Measurements from ENCODE around the gene AKTIP. TPM values are rescaled to one million over a fixed set of nuclear protein-coding genes. Genes with fewer than 3 reads are reported as not detected.
A peak's percentile ranks its signal among the peaks of the same experiment; 100 is the strongest.

AKTIP gene
- total and polyA plus RNA-seq, 2 of the 4 experiments (the other 2 are of a cell fraction): 17.7 to 19.9 TPM

GRCh38 chr16:53503270-53503923, 388 bp upstream of the AKTIP start:
- POLR2A ChIA-PET (ENCODE audit: unreplicated experiment): interaction anchor here (0.6 kb wide), 2 partner anchors 46 to 68 kb away, joined by 3 to 5 read pairs; no protein-coding TSS in a partner anchor
- Histone ChIP-seq H3K4ac (ENCODE audit: low read depth, low read length) (peak overlapping the region; percentile 83), H2AK9ac (replicated peaks; ENCODE audit: low read depth, low read length, poor library complexity) (peak overlapping the region; percentile 93), H3K18ac (ENCODE audit: low read depth, low read length) (peak overlapping the region; percentile 55; the same call in 1 of the 2 replicates), H2BK120ac (ENCODE audit: low read depth, low read length) (no peak overlapping the region), H3K56ac (ENCODE audit: extremely low read depth, insufficient read depth, low read length) (peak overlapping the region; percentile 76; the same call in 1 of the 2 replicates), H2BK15ac (ENCODE audit: low read depth, low read length) (no peak overlapping the region), H3K9ac (ENCODE audit: low read depth, low read length) (peak overlapping the region; percentile 87), H2BK5ac (ENCODE audit: low read depth, low read length, poor library complexity, severe bottlenecking) (peak overlapping the region; percentile 89), H3K23ac (ENCODE audit: low read depth, low read length) (peak overlapping the region; percentile 74), H3K14ac (replicated peaks; ENCODE audit: low read depth, low read length) (peak overlapping the region; percentile 69), H2AFZ (replicated peaks; ENCODE audit: low read length, poor library complexity) (peak overlapping the region; percentile 97), H3K79me1 (ENCODE audit: low read depth in 1 of 2, low read length in 2 of 2) (peaks cover 6 to 14% of the 10 kb centered on the region in 2 experiments; a peak in 3 of 4 replicates), H2AK5ac (ENCODE audit: low read depth, low read length) (no peak overlapping the region), H4K91ac (ENCODE audit: insufficient read depth, low read depth, low read length) (peak overlapping the region; percentile 87), H4K5ac (ENCODE audit: low read depth, low read length) (peak overlapping the region; percentile 81), H4K8ac (ENCODE audit: low read depth in 2 of 2, low read length in 2 of 2) (peak overlapping the region; percentile 80 to 95), H3K36me3 (ENCODE audit: control insufficient read depth, insufficient read depth, low read length) (no peaks in the 10 kb centered on the region; the same call in 1 of the 2 replicates), H2BK20ac (ENCODE audit: low read depth, low read length) (no peak overlapping the region), H3K4me3 (ENCODE audit: insufficient read depth, low read depth, low read length) (peak overlapping the region; percentile 60), H3K4me1 (ENCODE audit: control insufficient read depth, insufficient read depth, low read length) (peaks cover 6% of the 10 kb centered on the region), H3K9me1 (ENCODE audit: insufficient read depth, low read length) (0 out of 2 replicates have a peak, but pooled peaks cover 8% of the 10 kb centered on the region), H4K20me1 (ENCODE audit: insufficient read depth, low read length) (no peaks in the 10 kb centered on the region), H3K27me3 (ENCODE audit: control insufficient read depth, insufficient read depth, low read length) (no peaks in the 10 kb centered on the region), H3K4me2 (ENCODE audit: low read depth, low read length) (peak overlapping the region; percentile 82), H3K27ac (ENCODE audit: insufficient read depth, low read length) (peak overlapping the region; percentile 91), H3K9me3 (ENCODE audit: control insufficient read depth, insufficient read depth, low read length) (no peaks in the 10 kb centered on the region)
- DNase-seq: peak; percentile 100
- dilution Hi-C loops (cut with HindIII; ENCODE audit: low sequenced_read_pairs, unreplicated experiment) (no loop called here), intact Hi-C loops (cut with micrococcal nuclease) (no loop called here), in situ Hi-C loops (cut with MboI; ENCODE audit: low sequenced_read_pairs) (no loop called here)
- 0% methylated on average over 16 of the region's 46 CpGs; no CpG with 5 or more reads in 1 of the 2 experiments for WGBS, 2 experiments (ENCODE audit: extremely low coverage in 2 of 2, insufficient read length in 1 of 2)
- TF ChIP-seq MAFK (IDR thresholded peaks at IDR 0.05; ENCODE audit: low read depth, low read length) (no peak), FOS (IDR thresholded peaks at IDR 0.05; ENCODE audit: low read depth, low read length) (peak; percentile 40; the same call in 1 of the 2 replicates), RFX5 (IDR thresholded peaks at IDR 0.05; ENCODE audit: low read depth, low read length) (peak; percentile 39; the same call in 1 of the 2 replicates), MAZ (IDR thresholded peaks at IDR 0.05; ENCODE audit: borderline replicate concordance, low read depth, low read length) (peak; percentile 99; the same call in 1 of the 2 replicates), NFE2L2 (IDR thresholded peaks at IDR 0.05; ENCODE audit: low read depth, low read length) (peak; percentile 3; the same call in 1 of the 2 replicates), BHLHE40 (IDR thresholded peaks at IDR 0.05; ENCODE audit: low read depth, low read length) (no peak; the same call in 1 of the 2 replicates), CEBPB (IDR thresholded peaks at IDR 0.05; ENCODE audit: low read depth, low read length) (peak; percentile 96), POLR2A (IDR thresholded peaks at IDR 0.05; ENCODE audit: low read depth, low read length) (peak; percentile 63), CHD1 (IDR thresholded peaks at IDR 0.05; ENCODE audit: low read depth, low read length) (no peak)
- ATAC-seq (ENCODE audit: low read depth): peak; percentile 91
- CTCF ChIA-PET: no interaction called here
- no TSS peak for BruUV-seq (replicated peaks)
